ENCODE data around the gene PCP4.

The PCP4 gene

DNA sequence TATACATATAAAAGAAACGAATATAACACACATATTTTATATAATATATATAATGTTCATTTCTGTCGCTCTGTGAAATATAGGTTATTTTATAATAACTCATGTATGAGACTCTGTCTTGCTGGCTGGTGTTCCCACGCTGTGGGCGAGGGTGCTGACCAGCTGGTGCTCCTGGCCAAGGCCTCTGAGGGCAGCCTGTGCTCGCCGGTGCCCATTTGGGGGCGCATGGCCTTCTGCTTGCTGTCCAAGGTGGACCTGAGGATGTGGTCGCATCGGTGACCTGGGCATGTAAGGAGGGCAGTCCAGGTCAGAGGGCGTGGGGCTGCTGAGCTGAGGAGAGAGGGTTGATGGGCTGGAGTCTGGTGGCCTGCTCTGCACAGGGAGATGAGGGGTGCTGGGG is 1.1 kb upstream of the PCP4 start:
- TF ChIP-seq, protein P1, sequence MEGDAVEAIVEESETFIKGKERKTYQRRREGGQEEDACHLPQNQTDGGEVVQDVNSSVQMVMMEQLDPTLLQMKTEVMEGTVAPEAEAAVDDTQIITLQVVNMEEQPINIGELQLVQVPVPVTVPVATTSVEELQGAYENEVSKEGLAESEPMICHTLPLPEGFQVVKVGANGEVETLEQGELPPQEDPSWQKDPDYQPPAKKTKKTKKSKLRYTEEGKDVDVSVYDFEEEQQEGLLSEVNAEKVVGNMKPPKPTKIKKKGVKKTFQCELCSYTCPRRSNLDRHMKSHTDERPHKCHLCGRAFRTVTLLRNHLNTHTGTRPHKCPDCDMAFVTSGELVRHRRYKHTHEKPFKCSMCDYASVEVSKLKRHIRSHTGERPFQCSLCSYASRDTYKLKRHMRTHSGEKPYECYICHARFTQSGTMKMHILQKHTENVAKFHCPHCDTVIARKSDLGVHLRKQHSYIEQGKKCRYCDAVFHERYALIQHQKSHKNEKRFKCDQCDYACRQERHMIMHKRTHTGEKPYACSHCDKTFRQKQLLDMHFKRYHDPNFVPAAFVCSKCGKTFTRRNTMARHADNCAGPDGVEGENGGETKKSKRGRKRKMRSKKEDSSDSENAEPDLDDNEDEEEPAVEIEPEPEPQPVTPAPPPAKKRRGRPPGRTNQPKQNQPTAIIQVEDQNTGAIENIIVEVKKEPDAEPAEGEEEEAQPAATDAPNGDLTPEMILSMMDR (IDR thresholded peaks at IDR 0.05): no peak

DNA sequence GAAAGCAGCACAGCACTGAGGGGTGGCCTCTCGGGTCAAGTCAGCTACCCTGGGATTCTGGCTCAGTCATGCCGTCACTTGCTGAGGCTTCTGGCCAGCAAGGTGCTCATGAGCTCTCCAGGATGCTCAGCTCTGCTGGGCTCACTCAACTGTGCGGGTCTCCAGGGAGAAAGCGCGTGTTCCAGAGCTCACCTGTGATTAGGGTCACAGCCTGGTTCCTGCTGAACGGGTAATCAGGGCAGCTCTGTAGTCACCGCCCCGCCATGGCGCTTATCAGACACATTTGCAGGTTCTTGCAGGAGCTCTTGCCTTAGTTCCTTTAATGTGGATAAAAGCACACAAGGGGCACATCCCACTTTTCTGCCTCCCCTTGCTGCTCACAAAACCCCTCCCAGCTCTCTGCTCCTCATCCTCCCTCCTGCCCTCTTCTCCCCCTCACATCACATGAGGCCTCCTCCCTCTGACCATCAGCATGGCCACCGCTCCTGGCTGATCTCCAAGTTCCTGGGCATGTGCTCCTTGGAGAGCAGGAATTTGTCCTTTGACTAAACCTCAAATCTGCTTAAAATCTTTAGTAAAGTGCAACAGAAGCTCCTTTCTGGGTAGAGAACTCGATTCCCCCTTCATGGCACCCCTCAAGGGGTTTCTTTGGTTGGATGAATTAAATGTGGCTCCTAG is 2.0 kb downstream of the PCP4 start:
- TF ChIP-seq, protein P1 (IDR thresholded peaks at IDR 0.05): no peak

DNA sequence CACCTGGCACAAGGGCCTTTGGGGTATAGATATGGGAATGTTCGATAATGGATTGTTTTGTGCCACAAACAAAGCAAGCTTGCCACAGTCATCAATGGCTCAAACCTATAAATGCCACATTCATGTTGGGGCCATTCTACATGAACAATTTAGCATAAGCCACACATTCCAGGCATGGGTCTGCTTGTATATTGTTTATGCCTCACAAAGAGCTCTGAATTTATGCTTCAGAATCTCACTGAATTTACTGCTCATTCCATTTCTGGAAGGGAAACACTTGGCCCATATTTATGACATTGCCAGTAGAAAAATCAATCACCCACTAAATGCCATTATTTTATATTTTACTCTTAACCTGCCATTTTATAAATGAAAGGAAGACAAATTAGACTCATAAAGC is 6.4 kb downstream of the PCP4 start:
- TF ChIP-seq, protein P1 (IDR thresholded peaks at IDR 0.05): no peak

DNA sequence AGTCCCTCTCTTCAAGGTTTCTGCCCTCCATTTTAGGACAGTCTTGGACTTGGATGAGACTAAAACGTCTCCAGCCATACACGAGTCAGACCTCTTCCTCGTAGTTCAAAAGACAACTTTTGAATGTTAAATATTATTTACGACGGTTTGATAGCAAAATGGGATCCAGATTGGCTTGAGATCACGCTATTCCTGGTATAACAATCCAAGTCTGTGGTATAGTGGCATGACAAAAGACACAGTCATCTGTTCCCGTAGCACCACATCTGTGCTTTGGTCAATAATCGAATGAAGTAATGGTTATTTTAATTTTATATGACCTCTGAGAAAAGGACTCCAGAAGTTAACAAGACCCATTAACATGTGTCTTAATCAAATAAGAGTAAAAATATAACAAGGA is 7.0 kb downstream of the PCP4 start:
- TF ChIP-seq, protein P1 (IDR thresholded peaks at IDR 0.05): no peak

DNA sequence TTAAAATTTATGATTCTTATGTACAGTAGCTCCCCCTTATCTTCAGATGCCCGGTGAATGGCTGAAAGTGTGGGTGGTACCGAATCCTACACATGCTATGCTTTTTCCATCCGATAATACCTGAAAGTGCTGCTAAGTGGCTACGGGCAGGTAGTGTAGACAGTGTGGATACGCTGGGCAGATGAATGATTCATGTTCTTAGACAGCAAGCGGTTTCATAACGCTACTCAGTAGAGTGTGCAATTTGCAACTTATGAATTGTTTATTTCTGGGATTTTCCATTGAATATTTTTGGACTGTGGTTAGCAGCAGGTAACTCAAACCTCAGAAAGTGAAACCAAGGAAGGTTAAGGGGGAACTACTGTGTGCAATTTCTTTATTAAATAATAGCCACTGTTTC is 7.5 kb downstream of the PCP4 start:
- TF ChIP-seq, protein P1 (IDR thresholded peaks at IDR 0.05): no peak

DNA sequence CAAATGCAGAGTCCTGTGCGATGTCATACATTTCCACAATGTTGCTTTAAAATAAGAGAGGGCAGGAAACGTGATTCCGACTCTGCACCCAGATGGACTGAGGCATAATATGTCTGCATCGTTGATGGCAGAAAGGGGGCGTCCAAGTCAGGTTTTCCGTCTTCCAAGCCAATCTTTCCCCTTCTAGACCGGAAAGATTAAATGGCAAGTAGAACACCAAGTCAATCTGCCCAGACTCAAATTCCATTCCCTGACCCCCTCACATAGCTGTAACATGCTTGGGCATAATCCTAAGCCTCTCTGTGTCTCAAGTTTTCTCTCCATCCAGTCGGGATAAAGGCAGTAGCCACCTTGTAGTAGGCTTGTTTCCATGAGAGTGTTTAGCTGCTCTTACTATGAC is 14.4 kb downstream of the PCP4 start:
- TF ChIP-seq, protein P1 (IDR thresholded peaks at IDR 0.05): no peak

DNA sequence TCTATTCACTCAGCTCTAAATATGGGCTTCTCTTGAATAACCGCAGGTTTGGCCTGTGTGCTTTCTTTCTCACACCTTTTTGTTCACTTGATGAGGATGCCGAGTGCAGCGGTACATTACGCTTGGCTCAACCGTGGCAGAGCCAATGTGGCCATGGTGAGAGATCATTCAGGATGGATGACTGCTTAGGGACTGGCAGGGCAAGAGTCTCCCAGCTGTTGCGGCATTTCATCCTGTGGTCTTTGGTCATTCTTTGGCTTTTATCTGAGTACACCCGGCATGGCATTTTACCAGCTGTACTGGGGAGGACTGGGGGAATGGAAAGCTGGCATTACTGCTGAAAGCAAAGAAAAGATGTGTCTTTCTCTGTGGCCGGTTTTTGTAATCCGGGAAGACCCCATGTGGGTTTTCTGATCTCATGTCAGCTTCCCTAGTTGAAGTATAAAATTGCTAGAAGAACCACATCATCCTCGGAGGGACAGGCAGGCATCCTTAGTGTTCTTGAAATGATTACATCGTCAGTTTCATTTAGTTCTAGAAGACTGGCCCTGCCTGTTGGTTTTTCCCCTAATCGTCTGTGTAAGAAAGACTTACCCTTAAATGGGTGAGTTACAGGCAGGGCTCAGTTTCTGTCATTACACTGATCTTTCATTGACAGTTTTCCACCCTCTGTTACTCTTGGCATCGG is 15.1 kb downstream of the PCP4 start:
- TF ChIP-seq, protein P1 (IDR thresholded peaks at IDR 0.05): no peak

Data from LNCAP (cell line).